Measurements from ENCODE around the gene BTBD7.
"Not testable (repeated sequence)": the region's sequence is repeated elsewhere in the genome, so short reads cannot be mapped to it uniquely, and the experiment has no call there.

BTBD7 gene

DNA sequence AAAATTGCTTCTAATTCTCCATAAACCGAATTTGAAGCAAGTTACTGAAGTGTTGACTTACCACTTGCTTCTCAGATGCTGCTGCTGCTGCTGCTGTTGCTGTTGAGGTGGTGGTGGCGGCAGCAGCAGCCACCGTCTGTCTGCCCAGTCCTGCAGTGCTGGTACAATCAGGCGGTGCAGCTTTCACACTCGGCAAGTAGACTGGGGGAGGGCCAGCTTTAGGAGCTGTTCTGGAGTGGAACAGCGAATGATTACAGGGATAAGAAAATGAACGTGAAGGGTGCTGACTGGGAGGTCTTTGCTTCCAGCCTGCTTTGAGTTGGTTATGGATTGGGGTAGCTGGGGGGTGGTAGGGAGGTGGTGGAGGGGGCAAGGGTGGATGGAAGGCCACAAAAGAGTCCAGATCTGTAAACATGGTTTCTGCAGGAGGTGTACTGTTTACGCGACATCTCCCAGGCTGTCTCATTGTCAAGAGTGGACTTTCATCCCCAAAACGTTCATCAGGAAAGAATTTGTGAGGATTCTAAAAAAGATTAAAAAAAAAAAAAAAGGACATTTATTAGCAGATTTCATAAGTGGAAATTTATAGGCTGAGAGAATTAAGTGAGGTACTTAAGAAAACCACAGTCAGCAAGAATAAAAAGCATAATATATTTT is 86.9 kb downstream of the BTBD7 start:
- peak; percentile 33 for DNase-seq

DNA sequence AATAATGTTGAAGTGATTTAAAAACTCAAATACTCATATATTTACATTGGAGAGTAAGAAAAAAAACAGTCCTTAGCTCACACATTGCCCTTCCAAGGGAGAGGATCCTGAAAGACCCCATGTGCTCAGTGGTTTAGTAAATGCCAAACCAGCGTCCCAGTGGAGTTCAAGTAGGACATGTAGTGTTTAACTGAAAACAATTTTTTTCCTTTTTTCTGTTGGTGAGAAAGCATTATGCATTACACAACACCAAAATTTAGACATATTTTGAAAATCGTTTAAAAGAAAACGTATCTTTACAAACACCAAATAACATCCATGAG is 92.2 kb downstream of the BTBD7 start:
- no peak for DNase-seq

DNA sequence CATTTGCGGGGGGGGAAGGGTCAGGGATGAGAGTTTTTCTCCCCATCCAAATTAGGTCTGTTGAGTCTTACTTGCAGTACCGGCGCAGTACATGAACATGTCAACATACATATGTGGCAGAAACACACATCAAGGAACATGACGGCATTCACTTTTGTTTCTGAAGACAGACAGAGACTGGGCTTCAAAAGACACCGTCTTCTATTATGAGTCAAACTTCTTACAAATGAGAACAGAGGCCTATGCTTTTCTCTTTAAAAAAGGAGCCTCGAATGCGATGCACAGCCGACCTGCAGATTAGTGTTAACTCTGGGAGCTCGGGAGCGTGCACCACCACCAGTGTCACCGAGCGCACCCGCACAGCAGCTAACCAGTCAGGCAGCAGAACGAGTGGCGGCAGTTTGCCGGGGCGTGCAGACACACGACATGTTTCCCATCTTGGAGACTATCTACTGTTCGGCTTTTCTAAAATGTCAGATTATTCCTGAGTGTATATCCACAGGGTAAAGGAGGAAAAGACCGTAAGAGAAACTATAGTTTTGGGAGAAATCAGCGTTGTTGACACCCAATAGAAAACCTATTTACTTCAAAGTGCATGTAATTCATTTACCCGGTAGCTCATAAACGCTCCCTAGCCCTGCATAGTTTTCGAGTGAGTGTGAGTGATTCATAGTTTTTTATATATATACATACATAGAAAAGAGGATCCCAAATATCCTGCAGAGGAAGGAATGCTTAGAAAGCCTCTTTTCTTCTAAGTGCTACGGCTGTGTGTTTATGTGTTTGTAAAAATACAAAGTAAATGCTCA is 92.8 kb downstream of the BTBD7 start:
- peak; percentile 80 for DNase-seq

DNA sequence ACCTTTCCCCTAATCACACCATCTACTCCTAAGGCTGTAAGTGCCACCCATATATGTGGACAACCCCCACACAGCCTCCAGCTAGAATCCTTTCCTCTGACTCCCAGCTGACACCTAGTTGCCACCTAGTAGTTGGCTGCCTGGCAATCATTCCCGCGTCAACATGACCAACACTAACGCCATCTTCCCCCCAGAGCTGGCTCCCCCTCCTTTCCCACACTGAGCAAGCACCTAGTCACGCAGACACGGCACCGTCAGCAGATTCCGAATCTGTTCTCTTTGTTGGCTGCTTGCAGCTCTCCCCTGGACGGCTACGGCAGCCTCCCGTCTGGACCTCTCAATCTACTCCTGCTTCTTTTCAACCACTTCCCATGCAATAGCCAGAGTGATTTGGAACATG is 98.0 kb downstream of the BTBD7 start:
- peak; percentile 79 for DNase-seq

DNA sequence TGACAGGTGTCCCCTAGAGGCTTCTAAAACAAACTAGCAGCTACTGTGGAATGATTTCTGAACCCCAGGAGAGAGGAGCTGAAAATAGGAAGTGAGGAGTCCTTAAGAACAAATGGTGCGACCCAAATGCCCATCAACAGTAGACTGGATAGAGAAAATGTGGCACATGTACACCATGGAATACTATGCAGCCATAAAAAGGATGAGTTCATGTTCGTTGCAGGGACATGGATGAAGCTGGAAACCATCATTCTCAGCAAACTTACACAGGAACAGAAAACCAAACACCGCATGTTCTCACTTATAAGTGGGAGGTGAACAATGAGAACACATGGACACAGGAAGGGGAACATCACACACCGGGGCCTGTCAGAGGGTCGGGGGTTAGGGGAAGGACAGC is 99.8 kb downstream of the BTBD7 start:
- DNase-seq: not testable (repeated sequence)

DNA sequence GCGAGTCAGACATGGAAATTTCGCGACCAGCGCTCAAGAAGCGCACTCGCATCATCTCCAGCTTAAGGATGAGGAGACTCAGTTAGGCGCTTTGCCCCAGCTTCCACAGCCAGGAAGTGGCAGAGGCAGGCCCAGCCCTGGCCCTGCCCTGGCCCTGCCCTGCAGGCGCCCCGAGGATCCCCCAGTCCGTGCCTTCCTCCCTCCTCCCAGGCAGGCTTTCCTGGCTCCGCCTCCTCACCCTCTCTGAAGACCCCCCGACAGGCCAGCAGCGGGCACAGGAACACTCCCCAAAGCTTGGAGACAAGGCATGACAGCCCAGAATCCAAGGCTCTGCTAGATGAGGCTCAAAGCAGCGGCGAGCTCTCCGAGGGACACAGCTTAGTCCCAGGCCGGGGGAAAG is 100.7 kb downstream of the BTBD7 start:
- no peak for DNase-seq

DNA sequence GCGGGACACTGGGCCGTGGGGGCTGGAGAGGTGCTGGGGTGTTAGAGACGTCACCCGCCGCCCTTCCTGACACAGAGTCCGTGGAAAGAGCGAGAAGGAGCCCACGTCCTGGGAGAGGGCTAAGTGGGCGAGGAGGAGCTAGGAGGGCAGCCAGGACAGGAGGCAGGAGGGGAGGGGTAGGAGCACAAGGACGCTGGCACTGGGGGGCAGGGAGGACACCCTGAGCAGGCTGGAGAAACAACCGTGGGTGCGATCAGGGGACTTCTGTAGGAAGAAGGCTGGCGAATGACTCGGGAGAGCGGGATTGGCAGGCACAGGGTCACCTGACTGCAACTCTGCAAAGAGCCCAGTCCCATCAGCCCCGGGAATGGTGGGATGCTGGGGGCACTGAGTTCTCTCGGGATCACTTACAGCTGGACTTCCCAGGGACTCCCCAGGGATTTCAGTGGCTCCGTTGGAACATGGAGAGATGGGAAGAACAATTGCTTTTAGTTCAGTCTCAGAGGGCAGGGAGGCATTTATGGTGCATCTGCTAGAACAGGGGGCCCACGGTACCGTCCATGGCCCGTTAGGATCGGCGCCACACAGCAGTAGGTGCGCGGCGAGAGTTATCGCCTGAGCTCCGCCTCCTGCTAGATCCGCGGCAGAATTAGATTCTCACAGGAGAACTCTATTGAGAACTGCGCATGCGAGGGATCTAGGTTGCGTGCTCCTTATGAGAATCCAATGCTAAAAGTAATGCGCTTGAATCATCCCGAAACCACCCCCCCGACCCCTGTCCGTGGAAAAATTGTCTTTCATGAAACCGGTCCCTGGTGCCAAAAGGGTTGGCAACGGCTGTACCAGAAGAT is 101.5 kb downstream of the BTBD7 start:
- peak; percentile 38 for DNase-seq

DNA sequence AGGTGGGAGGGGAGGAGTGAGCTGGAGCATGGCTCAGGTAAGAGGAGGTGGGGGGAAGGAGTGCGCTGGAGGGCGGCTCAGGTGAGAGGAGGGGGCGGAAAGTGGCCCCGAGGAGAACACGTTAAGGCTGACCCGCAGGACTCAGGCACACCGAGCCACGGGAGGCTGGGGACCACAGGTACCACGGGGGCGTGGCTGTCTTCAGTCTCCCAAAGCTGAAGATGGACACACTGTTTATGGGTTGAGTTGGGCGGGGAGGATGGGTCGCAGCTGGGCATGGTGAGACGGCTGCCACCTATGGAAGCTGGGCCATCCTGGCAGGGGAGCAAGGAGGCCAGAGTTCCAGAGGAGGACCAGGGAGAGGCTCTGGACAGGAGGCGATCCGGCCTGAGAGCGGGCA is 102.3 kb downstream of the BTBD7 start:
- no peak for DNase-seq

DNA sequence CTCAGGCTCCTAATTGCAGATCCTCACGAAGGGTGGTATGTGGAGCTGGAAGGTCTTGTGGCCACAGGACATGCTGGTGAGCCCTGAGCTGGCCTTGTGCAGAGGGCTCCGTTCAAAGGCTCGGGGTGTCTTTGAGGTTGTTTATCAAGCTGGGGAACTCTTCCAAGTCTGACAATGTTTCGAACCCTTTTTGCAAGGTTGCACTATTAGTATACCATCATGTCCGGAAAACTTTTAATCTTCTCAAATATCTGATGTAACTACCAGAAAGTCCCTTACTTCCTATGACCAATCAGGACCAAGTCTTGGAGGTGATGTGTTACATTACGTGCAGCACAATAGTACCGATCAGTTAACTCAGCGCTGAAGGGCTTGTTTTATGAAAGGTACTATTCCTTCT is 104.3 kb downstream of the BTBD7 start:
- DNase-seq: no peak

DNA sequence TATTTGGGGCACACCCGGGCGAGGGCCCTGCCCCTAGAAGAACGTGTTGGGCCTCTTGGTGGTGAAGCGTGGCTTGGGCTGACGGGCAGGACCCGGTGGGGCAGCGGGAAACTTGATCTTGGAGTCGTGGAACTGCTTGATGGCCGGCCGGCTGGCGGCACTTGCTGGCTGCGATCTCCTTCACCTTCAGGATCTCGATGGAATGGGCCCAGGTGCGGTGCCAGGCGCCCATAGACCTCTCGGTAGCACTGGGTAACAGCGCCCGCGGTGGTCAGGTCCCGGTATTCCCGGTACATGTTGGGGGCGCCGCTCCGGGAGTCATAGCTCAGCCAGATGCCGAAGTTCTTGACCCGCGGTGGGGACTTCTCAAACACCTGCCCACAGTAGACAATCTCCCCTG is 109.3 kb downstream of the BTBD7 start:
- DNase-seq: no peak

DNA sequence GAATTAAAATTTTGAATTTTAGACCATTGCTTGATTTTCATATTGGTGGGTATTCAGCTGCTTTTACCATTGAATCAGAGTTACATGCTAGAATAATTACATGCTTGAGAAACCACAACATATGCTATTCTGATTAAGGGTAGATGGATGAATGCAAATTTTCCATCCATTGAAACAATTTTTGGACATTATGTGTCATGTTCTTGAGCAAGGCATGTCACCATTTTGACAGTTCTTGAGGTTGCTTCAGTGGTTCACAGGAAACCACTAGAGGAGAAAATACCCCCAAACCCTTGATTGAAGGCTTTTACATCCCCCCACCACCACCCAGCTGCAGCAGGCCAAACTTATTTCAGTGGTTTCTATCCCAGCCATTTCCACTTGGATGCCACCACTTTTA is 112.3 kb downstream of the BTBD7 start:
- no peak for DNase-seq

DNA sequence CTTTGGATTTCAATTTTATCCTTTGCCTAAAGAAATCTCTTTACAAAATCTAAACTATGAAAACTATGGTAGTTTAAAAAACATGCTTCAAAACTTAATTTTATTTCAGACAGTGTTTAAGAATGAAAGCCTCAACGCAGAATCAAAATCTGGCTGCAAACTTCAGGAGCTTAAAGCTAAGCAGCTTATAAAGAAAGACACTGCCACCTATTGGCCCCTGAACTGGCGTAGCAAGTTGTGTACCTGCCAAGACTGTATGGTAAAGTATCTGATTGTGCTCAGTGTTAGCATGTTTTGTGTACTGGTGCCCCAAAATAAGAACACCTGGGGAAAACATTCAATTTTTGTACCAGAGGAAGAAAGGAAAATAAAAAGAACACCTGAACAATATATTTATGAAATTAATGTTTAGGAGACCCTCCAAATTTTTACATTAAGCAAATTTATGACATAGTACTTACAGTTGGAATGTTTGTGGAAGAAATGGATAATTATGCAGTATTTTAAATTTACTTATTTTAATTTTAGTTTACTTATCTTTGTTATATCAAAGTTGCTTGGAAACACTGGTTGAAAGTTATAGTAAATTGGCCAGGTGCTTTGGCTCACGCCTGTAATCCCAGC is 113.6 kb downstream of the BTBD7 start:
- DNase-seq: peak; percentile 49

DNA sequence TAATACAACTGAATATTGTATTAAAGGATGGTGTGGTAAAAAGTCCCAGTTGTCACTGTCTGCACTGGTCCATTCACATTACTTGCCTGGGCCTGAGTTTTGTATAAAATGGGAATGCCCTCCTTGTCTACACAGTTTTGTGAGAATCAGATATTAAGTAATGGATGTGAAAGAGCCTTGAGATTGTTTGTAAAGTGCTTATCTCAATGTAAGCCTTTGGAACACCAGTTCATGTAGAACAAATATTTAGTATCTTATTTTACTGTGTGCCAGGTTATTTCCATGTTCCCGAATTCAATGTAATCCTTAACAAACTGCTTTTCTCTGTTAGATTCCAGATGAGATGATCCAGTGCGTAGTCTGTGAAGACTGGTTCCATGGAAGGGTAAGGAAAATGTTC is 118.2 kb downstream of the BTBD7 start:
- DNase-seq: no peak

DNA sequence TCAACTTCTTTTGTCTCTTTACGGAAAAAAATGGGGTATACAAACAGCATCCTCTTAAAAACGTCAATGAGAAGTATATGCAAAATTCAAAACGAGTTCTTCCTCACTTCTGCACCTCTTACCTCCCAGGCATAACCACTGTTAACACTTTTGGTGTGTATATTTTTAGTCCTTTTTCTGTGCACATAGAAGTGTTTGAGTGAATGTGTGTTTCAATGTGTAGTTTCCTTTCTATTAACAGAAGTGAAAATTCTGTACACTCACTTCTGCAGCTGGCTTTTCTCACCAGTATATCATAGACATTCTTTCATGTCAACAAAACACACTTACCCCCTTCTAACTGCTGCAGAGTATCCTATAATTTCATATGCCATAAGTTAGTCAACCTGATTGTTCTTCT is 120.4 kb downstream of the BTBD7 start:
- DNase-seq: no peak

DNA sequence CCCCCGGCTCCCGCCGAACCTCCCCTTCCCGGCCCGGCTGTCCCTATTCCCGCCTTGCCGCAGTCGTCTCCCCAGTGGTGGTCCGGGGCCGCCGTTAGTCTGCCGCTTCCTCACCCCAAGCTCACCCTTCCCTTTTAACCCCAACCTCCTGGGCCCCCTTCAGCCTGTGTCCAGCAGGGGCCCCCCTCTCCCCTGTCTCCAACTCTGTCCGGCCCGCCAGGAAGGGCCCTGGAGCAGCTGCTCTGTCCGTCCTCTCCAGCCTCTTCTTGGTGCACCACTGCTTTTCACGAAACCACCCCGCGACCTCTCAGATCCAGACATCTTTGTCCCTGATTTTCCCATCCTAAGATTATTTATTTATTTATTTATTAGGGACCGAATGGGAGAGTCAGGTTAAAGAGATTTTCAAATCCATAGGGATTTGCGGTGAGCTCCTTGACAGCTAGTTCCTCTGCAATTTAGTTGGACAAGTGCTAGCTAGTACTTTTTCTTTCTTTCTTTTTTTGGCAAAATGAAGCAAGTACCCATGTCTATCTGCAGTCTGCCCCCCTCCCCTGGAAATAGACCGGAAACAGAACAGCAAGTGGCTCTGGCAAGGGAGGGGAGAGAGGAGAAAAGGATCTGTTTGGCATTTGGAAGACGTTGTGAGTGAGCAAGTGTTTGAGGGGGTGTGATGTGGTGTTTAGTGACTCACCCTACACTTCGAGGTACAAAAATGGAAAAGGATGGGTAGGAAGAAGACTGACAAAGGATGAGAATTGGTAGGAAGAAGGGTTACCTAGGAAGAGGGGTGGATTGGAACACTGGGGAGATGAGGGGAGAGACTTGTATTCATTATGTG is 125.1 kb downstream of the BTBD7 start:
- DNase-seq: peak; percentile 55

DNA sequence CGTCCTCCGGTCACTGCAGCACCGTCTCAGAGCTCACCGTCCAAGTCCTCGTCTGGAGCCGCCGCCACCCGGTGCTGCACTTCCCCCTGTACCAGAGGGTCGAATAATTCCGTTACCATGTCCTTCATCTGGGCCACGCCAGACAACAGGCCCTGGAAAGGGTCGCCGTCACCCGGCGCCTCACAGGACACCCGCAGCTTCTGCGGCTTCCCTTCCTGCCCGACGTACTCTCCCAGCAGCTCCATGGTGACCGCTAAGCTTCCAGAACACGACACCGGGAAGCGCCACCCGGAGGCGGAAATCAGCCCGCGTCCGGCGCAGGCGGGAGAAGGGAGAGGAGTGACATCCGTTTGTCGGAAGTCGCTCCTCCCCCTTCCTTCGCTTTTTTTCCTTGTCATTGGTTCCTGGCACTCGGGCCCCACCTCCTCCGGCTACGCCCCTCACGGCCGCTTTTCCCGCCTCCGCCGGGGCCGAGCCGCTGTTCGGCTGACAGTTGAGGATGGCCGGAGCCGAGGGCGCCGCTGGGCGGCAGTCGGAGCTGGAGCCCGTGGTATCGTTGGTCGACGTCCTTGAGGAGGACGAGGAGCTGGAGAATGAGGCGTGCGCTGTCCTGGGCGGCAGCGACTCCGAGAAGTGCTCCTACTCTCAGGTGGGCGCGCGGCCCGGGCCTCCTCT is 125.9 kb downstream of the BTBD7 start, which contains the start of the genes GON7 and UBR7:
TSS of gene GON7 (minus strand) at position 273 of the 675 bp plus-strand sequence. CDS start at position 245, 28 bp downstream.
TSS of gene UBR7 (plus strand) at position 464 of the 675 bp plus-strand sequence. CDS start at position 500, 36 bp downstream.
- DNase-seq: peak; percentile 97

DNA sequence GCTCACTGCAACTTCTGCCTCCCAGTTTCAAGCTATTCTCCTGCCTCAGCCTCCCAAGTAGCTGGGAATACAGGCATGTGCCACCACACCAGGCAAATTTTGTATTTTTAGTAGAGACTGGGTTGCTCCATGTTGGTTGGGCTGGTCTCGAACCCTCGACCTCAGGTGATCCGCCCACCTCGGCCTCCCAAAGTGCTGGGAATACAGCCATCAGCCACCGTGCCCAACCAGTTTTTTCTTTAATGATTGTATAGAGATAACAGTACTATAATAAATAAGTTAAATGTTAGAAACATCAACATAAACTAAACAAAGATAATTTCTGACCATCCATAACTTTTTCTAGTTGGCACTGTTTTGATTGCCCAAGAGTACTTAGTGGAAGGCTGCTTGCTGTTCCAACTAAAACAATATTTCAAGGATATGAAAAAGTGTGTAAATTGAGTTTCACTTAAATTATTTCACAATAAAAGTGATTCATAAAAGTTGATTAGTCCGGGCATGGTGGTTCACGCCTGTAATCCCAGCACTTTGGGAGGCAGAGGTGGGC is 131.6 kb downstream of the BTBD7 start:
- peak; percentile 5 for DNase-seq

DNA sequence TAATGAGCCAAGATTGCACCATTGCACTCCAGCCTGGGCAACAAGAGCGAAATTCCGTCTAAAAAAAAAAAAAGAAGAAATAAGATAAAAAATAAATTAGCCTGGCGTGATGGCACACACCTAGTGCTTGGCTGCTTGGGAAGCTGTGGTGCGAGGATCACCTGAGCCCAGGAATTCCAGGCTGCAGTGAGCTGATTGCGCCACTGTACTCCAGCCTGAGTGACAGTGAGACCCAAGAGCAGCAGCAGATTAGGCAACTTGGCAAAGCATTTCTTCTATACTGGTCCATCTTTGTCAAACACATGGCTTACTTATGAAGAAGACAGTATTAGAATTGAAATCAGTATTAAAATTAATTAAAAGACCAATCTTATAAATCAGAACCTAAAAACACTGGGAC is 132.3 kb downstream of the BTBD7 start:
- DNase-seq: no peak

DNA sequence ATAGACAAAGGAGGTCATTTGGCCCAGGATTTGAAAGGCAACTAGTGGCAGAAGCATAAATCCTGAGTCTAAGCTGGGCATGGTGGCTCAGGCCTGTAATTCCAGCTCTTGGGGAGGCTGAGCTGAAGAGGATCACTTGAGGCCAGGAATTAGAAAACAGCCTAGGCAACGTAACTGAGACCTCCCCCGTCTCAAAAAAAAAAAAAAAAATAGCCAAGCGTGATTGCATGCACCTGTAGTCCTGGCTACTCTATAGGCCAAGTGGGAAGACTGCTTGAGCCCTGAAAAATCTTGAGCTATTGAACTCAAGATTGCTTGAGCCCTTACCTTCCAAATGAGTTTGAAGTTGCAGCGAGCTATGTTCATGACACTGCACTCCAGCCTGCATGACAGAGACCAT is 133.8 kb downstream of the BTBD7 start:
- no peak for DNase-seq

DNA sequence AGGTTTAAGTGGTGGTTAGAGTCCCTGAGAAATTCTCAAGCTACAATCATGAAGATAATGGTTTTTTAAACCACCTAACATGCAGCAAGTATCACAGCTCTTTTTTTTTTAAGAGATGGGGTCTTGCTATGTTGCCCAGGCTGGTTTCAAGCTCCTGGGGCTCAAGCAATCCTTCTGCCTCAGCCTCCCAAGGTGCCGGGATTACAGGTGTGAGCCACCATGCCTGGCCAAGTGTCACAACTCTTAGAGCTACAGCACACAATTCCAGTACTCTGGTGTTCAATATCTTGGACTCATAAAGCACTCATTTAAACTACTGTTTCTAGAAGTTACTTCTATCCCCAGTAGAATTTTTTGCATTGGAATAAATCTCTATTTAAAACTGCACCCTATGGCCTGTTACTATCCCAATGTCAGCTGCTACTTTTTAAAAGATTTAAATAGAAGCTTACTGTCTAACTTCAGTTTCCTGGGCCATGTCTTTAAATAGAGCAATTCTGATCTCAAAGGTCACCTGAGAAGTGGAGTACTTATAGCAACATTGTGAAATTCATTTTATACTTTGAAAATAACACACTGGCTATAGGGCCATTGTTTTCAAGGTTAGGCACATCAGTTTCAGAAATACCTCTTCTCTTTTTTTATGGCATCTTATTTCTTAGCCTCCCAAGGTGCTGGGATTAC is 137.4 kb downstream of the BTBD7 start:
- DNase-seq: no peak
